Activated naive CD4-positive, alpha-beta T cell treated with anti-CD3 and anti-CD28 coated beads for 36 hours (primary cell): ENCODE measurements around the gene SMIM5. TPM values are rescaled to one million over a fixed set of nuclear protein-coding genes. Genes with fewer than 3 reads are reported as not detected.
"Not testable (repeated sequence)": the region's sequence is repeated elsewhere in the genome, so short reads cannot be mapped to it uniquely, and the experiment has no call there.

Experiments
- CTCF ChIA-PET: fragments of 350-600 bp; sonication (Branson Sonifier 250); formaldehyde crosslinking; loops from one replicate; lab custom pipeline; 2021; ENCODE audit warnings: antibody characterized with exemption; lab: Charles Lee
- DNase-seq: peaks from one replicate; pipeline ENCODE4 v3.0.0-alpha.2; 2020
- H3K27ac Mint-ChIP-seq: one replicate; pipeline ENCODE4 v1.8.0; 2021; ENCODE audit warnings: mild to moderate bottlenecking, mixed read lengths
- H3K27me3 Mint-ChIP-seq: one replicate; pipeline ENCODE4 v1.8.0; 2021; ENCODE audit warnings: low read depth, mixed read lengths
- H3K36me3 Mint-ChIP-seq: one replicate; pipeline ENCODE4 v1.8.0; 2021; ENCODE audit warnings: low read depth, mixed read lengths
- H3K4me1 Mint-ChIP-seq: one replicate; pipeline ENCODE4 v1.8.0; 2021; ENCODE audit warnings: low read depth, mixed read lengths
- H3K4me3 Mint-ChIP-seq: one replicate; pipeline ENCODE4 v1.8.0; 2021; ENCODE audit warnings: mild to moderate bottlenecking, moderate library complexity, mixed read lengths
- H3K9me3 Mint-ChIP-seq: one replicate; pipeline ENCODE4 v1.8.0; 2021; ENCODE audit warnings: mixed read lengths
- intact Hi-C: fragments of 100-400 bp; cut with micrococcal nuclease; formaldehyde crosslinking; loops from one replicate; pipeline ENCODE4 v1.15.1; 2023
- total RNA-seq, 2 experiments: library from RNA; stranded (reverse); gene quantifications; one replicate each; pipeline ENCODE4 v1.2.3, GENCODE V29; 2021

Gene SMIM5
- total RNA-seq, 2 experiments from 2014 or later: not detected

- no peaks in the 10 kb centered on the region for H3K9me3 Mint-ChIP-seq
- no peak overlapping the region for H3K27ac Mint-ChIP-seq
- DNase-seq: no peak
- peaks cover under 1% of the 10 kb centered on the region for H3K4me1 Mint-ChIP-seq
- H3K4me3 Mint-ChIP-seq: no peak overlapping the region
- intact Hi-C loops: no loop called here
- CTCF ChIA-PET: interaction anchor here (1.0 kb wide), 1 partner anchor 9 kb away, joined by 6 read pairs; no protein-coding TSS in a partner anchor
- no peaks in the 10 kb centered on the region for H3K27me3 Mint-ChIP-seq
- H3K36me3 Mint-ChIP-seq: no peaks in the 10 kb centered on the region
Observed at GRCh38 chr17:75592348-75593020, 40.8 kb upstream of the SMIM5 start.

GRCh38 chr17:75593430-75593829 is 39.8 kb upstream of the SMIM5 start:
- intact Hi-C loops, H3K36me3 Mint-ChIP-seq, H3K27ac Mint-ChIP-seq, DNase-seq, H3K4me1 Mint-ChIP-seq, H3K4me3 Mint-ChIP-seq, H3K27me3 Mint-ChIP-seq, H3K9me3 Mint-ChIP-seq: not testable (repeated sequence)
- CTCF ChIA-PET: interaction anchor here (1.0 kb wide), 1 partner anchor 8 kb away, joined by 6 read pairs; no protein-coding TSS in a partner anchor

DNA sequence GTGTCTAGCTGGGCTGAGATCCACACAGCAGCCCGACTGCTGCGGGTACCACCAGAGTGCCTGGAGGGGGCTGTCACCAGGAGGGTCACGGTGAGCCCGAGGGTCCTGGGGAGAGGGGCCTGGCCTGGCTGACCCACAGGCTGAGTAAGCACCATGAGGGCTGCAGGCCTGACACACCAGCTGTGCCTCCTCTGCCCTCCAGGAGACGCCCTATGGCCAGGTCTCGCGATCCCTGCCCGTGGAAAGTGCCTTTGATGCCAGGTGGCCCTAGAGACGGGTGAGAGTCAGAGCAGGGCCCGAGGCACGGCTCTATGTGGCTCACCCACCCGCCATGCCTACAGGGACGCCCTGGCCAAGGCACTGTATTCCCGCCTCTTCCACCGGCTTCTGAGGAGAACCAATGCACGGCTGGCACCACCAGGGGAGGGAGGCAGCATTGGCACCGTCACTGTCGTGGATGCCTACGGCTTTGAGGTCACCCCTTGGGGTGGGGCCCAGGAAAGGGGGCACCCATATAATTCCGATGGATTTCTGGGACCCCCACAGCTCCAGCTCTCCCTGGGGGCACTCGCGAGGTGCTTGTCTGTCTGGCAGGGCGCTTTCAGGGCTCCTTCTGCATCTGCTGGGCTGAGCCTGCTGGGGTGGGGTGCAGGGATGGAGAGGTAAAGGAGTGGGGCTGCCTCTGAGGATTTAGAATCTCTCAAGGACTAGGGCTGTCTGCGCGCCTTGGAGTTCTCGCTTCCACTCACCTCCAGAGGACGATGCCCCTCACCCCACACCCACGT is 38.5 kb upstream of the SMIM5 start:
- DNase-seq: no peak
- H3K9me3 Mint-ChIP-seq: no peaks in the 10 kb centered on the region
- H3K27me3 Mint-ChIP-seq: no peaks in the 10 kb centered on the region
- no peak overlapping the region for H3K27ac Mint-ChIP-seq
- CTCF ChIA-PET: no interaction called here
- H3K36me3 Mint-ChIP-seq: no peaks in the 10 kb centered on the region
- intact Hi-C loops: no loop called here
- no peak overlapping the region for H3K4me3 Mint-ChIP-seq
- H3K4me1 Mint-ChIP-seq: no peaks in the 10 kb centered on the region

DNA sequence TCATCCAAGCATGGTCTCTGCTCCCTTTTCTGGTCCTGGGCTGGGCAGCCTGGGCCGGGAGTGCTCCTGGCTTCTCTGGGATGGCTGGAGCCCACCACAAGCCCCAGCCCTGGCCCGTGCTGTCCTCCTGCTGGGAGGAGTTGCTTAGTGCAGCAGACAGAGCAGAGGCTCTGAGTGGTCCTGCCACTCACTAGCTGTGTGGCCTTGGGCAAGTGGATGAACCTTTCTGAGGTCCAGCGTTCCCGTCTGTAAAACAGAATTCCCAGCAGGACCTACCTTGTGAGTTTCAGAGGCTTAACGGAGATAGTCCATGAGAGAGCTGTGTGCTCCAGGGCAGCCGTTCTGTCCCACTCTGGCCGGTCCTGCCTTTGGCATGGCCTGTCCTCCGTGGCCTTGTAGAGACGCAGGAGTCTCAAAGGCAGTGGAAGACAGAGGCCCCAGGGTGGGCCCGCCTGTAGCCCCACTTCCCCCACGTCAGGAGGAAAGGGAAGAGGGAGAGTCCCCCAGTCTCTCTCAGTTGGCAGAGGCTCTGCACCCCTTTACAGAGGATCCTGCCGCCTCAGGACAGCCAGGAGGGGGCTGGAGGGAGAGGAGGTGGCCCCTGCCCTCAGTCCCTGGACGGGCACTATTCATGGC is 37.8 kb upstream of the SMIM5 start:
- H3K36me3 Mint-ChIP-seq: no peaks in the 10 kb centered on the region
- intact Hi-C loops: no loop called here
- no peak overlapping the region for H3K27ac Mint-ChIP-seq
- CTCF ChIA-PET: no interaction called here
- no peaks in the 10 kb centered on the region for H3K27me3 Mint-ChIP-seq
- H3K9me3 Mint-ChIP-seq: no peaks in the 10 kb centered on the region
- no peak for DNase-seq
- H3K4me3 Mint-ChIP-seq: no peak overlapping the region
- H3K4me1 Mint-ChIP-seq: no peaks in the 10 kb centered on the region

DNA sequence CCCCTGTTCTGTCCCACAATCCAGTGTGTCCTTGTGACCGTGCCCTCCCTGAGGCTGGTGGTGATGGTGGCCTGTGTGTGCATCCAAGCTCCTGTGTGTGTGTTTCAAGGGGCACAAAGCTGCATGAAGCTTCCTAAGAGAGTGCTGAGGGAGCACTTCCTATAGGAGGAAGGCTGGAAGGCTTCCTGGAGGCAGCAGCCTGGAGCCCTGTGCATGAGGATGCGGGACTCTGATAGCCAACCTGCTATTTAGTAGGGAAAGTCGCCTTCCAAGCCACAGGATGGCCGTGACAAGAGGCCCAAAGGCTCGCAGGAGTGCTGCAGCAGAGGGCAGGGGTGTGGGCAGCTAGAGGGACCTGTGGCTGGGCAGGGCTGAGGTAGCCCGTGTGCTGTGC is 37.3 kb upstream of the SMIM5 start:
- DNase-seq: no peak
- no peaks in the 10 kb centered on the region for H3K36me3 Mint-ChIP-seq
- intact Hi-C loops: no loop called here
- H3K27ac Mint-ChIP-seq: no peak overlapping the region
- H3K9me3 Mint-ChIP-seq: no peaks in the 10 kb centered on the region
- H3K27me3 Mint-ChIP-seq: no peaks in the 10 kb centered on the region
- CTCF ChIA-PET: no interaction called here
- no peak overlapping the region for H3K4me3 Mint-ChIP-seq
- no peaks in the 10 kb centered on the region for H3K4me1 Mint-ChIP-seq

DNA sequence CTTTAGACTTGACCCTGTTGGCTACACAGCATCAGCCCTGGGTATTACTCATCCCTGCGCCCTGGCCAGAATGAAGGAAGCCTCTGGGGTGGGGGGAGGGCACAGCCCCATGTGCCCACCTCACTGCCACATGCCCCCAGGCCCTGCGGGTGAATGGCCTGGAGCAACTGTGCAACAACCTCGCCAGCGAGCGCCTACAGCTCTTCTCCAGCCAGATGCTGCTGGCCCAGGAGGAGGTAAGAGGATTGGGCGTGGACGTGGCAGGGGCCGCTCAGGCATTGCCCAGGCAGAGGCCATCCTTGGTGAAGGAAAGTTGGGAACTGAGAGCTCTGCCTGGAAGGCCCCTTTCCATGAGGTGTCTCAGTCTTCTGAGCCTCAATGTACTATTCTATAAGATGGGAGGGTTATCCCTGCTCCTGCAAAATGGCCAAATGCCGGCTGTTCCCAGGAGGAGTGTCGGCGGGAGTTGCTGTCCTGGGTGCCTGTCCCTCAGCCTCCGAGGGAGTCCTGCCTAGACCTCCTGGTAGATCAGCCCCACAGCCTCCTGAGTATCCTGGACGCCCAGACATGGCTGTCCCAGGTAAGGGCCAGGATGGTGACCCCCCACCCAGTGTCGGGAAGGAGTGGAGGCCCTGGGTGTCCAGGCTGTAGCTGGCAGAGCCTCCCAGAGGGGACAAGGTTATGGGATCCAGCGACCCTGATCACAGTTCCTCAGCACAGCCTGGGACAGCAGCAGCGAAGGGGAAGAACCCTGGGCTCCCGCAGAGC is 36.7 kb upstream of the SMIM5 start:
- DNase-seq: no peak
- Mint-ChIP-seq H3K36me3 (no peaks in the 10 kb centered on the region), H3K27me3 (no peaks in the 10 kb centered on the region), H3K4me1 (no peaks in the 10 kb centered on the region), H3K9me3 (no peaks in the 10 kb centered on the region), H3K27ac (no peak overlapping the region), H3K4me3 (no peak overlapping the region)
- intact Hi-C loops: no loop called here
- CTCF ChIA-PET: no interaction called here

- intact Hi-C loops: loop anchor here (1.0 kb wide), 1 partner anchor 149 kb away; no protein-coding TSS in a partner anchor
- Mint-ChIP-seq H3K36me3 (no peaks in the 10 kb centered on the region), H3K4me1 (no peaks in the 10 kb centered on the region), H3K9me3 (no peaks in the 10 kb centered on the region), H3K27ac (no peak overlapping the region), H3K4me3 (no peak overlapping the region), H3K27me3 (no peaks in the 10 kb centered on the region)
- CTCF ChIA-PET: interaction anchor here (0.6 to 6.3 kb wide), 26 partner anchors 8 to 341 kb away, joined by 3 to 60 read pairs (median 4); partner anchors contain the start of gene TMEM94
- peak; percentile 76 for DNase-seq
Observed at GRCh38 chr17:75601057-75601987, 31.9 kb upstream of the SMIM5 start.

GRCh38 chr17:75602644-75603043 is 30.6 kb upstream of the SMIM5 start:
- intact Hi-C loops: no loop called here
- Mint-ChIP-seq H3K27me3 (no peaks in the 10 kb centered on the region), H3K9me3 (no peaks in the 10 kb centered on the region), H3K36me3 (no peaks in the 10 kb centered on the region), H3K4me3 (no peak overlapping the region), H3K4me1 (peaks cover 3% of the 10 kb centered on the region), H3K27ac (no peak overlapping the region)
- no peak for DNase-seq
- CTCF ChIA-PET: interaction anchor here (6.3 kb wide), 1 partner anchor 147 kb away, joined by 60 read pairs; no protein-coding TSS in a partner anchor

- H3K27ac Mint-ChIP-seq: no peak overlapping the region
- no peaks in the 10 kb centered on the region for H3K9me3 Mint-ChIP-seq
- no peaks in the 10 kb centered on the region for H3K36me3 Mint-ChIP-seq
- H3K4me1 Mint-ChIP-seq: peaks cover 3% of the 10 kb centered on the region
- H3K27me3 Mint-ChIP-seq: no peaks in the 10 kb centered on the region
- CTCF ChIA-PET: interaction anchor here (1.7 to 6.3 kb wide), 2 partner anchors 30 to 146 kb away, joined by 4 to 60 read pairs; partner anchors contain the start of gene SMIM5
- no peak for DNase-seq
- intact Hi-C loops: no loop called here
- H3K4me3 Mint-ChIP-seq: no peak overlapping the region
Observed at GRCh38 chr17:75603123-75603522, 30.1 kb upstream of the SMIM5 start.

DNA sequence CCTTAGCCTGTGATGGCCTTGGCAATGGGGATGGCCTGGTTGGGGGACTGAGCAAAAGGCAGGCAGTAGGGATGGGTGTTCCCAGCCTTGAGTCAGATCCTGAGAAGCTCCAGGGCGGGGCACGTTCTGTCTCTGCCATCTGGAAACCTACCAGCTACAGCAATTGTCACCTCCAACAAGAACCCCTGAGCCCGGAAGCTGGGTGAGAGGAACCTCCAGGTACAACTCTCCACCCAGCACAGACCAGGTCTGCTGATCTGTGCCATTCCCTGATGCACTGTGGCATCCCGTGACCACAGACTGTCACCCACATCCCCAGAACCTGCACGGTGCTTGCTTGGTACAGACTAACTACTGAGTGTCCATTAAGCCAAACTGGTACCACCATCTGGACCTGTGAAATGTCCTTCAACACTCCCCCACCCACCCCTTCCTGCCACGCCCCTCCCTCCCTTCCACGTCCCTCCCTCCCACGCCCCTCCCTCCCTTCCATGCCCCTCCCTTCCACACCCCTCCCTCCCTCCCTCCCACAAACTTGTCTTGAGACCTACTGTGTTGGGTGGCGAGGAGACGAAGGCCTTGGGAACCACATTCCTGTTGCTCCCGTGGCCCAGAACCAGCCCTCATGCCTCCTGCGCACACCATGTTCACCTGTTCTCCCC is 29.1 kb upstream of the SMIM5 start:
- peaks cover 3% of the 10 kb centered on the region for H3K4me1 Mint-ChIP-seq
- intact Hi-C loops: no loop called here
- H3K27ac Mint-ChIP-seq: no peak overlapping the region
- no peak overlapping the region for H3K4me3 Mint-ChIP-seq
- H3K27me3 Mint-ChIP-seq: no peaks in the 10 kb centered on the region
- DNase-seq: no peak
- H3K36me3 Mint-ChIP-seq: no peaks in the 10 kb centered on the region
- H3K9me3 Mint-ChIP-seq: no peaks in the 10 kb centered on the region
- CTCF ChIA-PET: interaction anchor here (0.6 to 6.3 kb wide), 3 partner anchors 29 to 145 kb away, joined by 3 to 60 read pairs (median 4); partner anchors contain the start of gene SMIM5

DNA sequence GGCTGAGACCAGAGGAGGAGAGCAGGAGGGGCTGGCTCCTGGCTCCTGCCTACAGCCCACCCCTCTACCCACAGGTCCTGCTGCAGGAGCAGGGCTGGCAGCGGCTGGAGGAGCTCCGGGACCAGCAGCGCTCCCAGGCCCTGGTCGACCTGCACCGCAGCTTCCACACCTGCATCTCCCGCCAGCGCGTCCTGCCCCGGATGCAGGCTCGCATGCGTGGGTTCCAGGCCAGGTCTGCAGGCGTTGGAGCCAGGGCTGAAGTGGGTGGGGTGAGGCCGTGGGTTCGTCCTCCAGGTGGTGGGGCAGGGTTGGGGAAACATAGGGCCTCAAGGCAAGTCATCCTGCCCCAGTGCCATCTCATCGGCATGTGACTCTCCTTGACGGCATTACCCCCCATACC is 27.4 kb upstream of the SMIM5 start:
- H3K9me3 Mint-ChIP-seq: no peaks in the 10 kb centered on the region
- no peaks in the 10 kb centered on the region for H3K27me3 Mint-ChIP-seq
- intact Hi-C loops: no loop called here
- no peak overlapping the region for H3K4me3 Mint-ChIP-seq
- no peak for DNase-seq
- H3K36me3 Mint-ChIP-seq: no peaks in the 10 kb centered on the region
- CTCF ChIA-PET: no interaction called here
- no peak overlapping the region for H3K27ac Mint-ChIP-seq
- H3K4me1 Mint-ChIP-seq: peaks cover 3% of the 10 kb centered on the region
